ENCODE data around the gene RBM47. TPM values are rescaled to one million over a fixed set of nuclear protein-coding genes. Genes with fewer than 3 reads are reported as not detected.

Gene RBM47
- total and polyA plus RNA-seq, 10 of the 15 experiments (the other 5 are each of a cell fraction or from before 2014, with no cell fraction given), result 7.9 to 45.0 (median 28.7) TPM

DNA sequence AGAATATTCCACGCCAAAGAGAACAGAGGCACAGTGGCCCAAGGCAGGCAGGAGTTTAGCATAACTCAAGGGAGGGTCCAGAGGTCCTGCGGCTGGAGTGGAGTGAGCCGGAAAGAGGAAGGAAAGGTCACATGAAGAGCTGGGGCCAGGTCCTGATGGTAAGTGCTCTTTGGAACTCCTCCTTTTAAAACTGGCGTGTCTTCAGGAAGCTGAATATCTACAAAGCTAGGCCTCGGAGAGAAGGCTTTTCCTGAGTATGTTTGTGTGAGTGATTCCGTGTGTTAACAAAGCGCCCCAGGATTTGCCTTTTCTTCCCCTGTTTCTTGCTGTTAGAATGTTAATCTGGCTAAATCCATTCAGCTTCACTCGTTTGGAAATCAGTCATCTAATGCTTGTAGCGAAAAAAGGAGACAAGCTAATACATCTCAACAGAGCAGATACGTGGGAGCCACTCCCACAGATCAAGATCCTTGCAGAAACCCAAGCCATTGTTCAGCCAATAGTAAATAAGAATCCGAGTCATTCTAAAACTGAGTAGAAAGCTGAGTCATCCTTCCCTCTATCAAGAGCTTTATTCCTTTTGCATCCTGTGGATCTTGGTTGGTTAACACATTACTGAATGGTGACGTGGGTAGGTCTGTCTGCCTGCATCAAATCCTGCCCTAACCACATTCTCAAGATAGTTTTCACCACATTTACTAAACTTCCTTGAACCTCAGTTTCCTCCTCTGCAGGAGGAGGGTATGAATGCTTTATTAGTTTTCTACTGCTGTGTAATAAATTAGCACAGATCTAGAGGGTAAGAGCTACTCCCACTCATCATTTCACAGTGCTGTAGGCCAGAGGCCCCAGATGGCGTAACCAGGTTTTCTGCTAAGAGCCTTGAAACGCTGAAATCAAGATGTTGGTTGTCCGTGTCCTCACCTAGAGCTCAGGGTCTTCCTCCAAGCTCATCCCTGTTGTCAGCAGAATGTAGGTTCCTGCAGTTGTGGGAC lies 43.2 kb upstream of the RBM47 start (continued):
- no peak for TF ChIP-seq KAT2A (conservative IDR thresholded peaks at IDR 0.05; ENCODE audit: control insufficient read depth, low read depth, low read length)
- TF ChIP-seq DPF2 (IDR thresholded peaks at IDR 0.05), result peak; percentile 95
- TF ChIP-seq HDGF (IDR thresholded peaks at IDR 0.05), result no peak
- TF ChIP-seq, protein P1, sequence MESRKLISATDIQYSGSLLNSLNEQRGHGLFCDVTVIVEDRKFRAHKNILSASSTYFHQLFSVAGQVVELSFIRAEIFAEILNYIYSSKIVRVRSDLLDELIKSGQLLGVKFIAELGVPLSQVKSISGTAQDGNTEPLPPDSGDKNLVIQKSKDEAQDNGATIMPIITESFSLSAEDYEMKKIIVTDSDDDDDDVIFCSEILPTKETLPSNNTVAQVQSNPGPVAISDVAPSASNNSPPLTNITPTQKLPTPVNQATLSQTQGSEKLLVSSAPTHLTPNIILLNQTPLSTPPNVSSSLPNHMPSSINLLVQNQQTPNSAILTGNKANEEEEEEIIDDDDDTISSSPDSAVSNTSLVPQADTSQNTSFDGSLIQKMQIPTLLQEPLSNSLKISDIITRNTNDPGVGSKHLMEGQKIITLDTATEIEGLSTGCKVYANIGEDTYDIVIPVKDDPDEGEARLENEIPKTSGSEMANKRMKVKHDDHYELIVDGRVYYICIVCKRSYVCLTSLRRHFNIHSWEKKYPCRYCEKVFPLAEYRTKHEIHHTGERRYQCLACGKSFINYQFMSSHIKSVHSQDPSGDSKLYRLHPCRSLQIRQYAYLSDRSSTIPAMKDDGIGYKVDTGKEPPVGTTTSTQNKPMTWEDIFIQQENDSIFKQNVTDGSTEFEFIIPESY (IDR thresholded peaks at IDR 0.05), result no peak
- TF ChIP-seq RAD51 (IDR thresholded peaks at IDR 0.05), result peak; percentile 63
- no peak for TF ChIP-seq SREBF2 (IDR thresholded peaks at IDR 0.05; ENCODE audit: low read length)
- TF ChIP-seq RUNX3 (IDR thresholded peaks at IDR 0.05; ENCODE audit: low read length), result peak; percentile 97
- TF ChIP-seq, protein P2, sequence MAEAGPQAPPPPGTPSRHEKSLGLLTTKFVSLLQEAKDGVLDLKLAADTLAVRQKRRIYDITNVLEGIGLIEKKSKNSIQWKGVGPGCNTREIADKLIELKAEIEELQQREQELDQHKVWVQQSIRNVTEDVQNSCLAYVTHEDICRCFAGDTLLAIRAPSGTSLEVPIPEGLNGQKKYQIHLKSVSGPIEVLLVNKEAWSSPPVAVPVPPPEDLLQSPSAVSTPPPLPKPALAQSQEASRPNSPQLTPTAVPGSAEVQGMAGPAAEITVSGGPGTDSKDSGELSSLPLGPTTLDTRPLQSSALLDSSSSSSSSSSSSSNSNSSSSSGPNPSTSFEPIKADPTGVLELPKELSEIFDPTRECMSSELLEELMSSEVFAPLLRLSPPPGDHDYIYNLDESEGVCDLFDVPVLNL (IDR thresholded peaks at IDR 0.05; ENCODE audit: low read depth, low read length), result no peak
- 0 out of 2 replicates have a peak, but pooled peaks have one; percentile 27 for TF ChIP-seq GATAD2B (conservative IDR thresholded peaks at IDR 0.05; ENCODE audit: low read depth)
- no peak for TF ChIP-seq STAT1 (conservative IDR thresholded peaks at IDR 0.05)
- TF ChIP-seq NBN (IDR thresholded peaks at IDR 0.05), result peak; percentile 79; the same call in 1 of the 2 replicates
- TF ChIP-seq SMARCA5 (IDR thresholded peaks at IDR 0.05), result peak; percentile 92
- peak; percentile 99 for TF ChIP-seq IKZF2 (IDR thresholded peaks at IDR 0.05)
- TF ChIP-seq MTA2 (IDR thresholded peaks at IDR 0.05; ENCODE audit: low read depth), result peak; percentile 97
- TF ChIP-seq RB1 (IDR thresholded peaks at IDR 0.05; ENCODE audit: borderline replicate concordance), result no peak
- TF ChIP-seq SIX5 (IDR thresholded peaks at IDR 0.05; ENCODE audit: low read depth, low read length, severe bottlenecking), result no peak
- TF ChIP-seq, protein P3, sequence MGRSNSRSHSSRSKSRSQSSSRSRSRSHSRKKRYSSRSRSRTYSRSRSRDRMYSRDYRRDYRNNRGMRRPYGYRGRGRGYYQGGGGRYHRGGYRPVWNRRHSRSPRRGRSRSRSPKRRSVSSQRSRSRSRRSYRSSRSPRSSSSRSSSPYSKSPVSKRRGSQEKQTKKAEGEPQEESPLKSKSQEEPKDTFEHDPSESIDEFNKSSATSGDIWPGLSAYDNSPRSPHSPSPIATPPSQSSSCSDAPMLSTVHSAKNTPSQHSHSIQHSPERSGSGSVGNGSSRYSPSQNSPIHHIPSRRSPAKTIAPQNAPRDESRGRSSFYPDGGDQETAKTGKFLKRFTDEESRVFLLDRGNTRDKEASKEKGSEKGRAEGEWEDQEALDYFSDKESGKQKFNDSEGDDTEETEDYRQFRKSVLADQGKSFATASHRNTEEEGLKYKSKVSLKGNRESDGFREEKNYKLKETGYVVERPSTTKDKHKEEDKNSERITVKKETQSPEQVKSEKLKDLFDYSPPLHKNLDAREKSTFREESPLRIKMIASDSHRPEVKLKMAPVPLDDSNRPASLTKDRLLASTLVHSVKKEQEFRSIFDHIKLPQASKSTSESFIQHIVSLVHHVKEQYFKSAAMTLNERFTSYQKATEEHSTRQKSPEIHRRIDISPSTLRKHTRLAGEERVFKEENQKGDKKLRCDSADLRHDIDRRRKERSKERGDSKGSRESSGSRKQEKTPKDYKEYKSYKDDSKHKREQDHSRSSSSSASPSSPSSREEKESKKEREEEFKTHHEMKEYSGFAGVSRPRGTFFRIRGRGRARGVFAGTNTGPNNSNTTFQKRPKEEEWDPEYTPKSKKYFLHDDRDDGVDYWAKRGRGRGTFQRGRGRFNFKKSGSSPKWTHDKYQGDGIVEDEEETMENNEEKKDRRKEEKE (IDR thresholded peaks at IDR 0.05), result no peak
- no peak for TF ChIP-seq ZBTB11 (CRISPR knock-in tag; IDR thresholded peaks at IDR 0.05)
- TF ChIP-seq YY1 (IDR thresholded peaks at IDR 0.05; ENCODE audit: low read depth, low read length), result 0 out of 2 replicates have a peak, but pooled peaks have one; percentile 16
- TF ChIP-seq ESRRA (IDR thresholded peaks at IDR 0.05; ENCODE audit: low read length), result no peak
- TF ChIP-seq PAX5 (IDR thresholded peaks at IDR 0.05; ENCODE audit: borderline replicate concordance, low read depth, low read length), result peak; percentile 77
- TF ChIP-seq FOS (IDR thresholded peaks at IDR 0.05; ENCODE audit: borderline replicate concordance, extremely low read depth, insufficient read length), result no peak

Measured in GM12878 (cell line).